ENCODE measurements around the gene NMU. TPM values are rescaled to one million over a fixed set of nuclear protein-coding genes. Genes with fewer than 3 reads are reported as not detected.
A peak's percentile ranks its signal among the peaks of the same experiment; 100 is the strongest.

Gene NMU
- total RNA-seq, 2 experiments from 2014 or later, result 0.33 to 0.38 TPM

DNA sequence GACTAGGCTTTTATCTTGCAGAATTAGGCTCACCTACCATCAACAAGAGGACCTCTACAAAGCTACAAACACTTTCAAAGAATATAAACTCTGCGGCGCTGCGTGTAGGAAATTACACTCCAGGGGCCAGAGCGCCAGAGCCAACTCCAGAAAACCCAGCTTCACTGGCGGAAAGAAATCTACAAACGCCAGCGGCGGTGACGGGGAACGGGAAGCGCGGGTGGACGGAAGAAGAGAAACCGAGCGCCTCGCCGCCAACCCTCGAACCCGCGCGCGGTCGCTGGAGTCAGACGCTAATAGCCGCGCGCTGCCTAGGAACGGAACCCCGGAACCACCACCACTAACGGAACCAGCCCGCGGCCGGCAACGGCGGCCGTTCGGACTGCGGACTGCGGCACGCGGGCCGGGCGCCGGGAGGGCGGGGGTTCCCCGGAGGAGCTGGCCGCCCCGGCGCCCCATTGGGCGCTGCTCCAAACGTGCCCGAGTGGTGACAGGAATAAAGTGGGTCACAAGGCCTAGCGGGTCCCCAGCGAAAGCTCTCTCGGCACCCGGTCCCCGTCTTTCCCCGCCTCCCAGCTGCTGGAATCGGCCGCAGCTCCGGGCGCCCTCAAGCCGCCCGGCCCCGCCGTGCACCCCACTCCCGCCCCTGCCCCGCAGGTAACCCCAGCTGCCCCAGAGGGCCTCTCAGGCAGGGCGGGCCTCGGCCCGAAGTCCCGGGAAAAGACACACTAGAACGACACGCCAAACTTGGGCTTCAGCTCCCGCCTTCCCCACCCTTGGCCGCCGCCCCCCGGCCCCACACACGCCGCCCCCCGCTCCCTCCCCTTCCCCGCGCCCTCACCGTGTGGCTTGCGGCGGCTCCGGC lies 90.2 kb downstream of the NMU start:
- Mint-ChIP-seq H3K27me3 (peaks cover 23% of the 10 kb centered on the region), H3K9me3 (no peaks in the 10 kb centered on the region), H3K36me3 (ENCODE audit: low read depth) (no peaks in the 10 kb centered on the region), H3K4me3 (peak overlapping the region; percentile 85), H3K27ac (peak overlapping the region; percentile 71), H3K4me1 (peaks cover 47% of the 10 kb centered on the region)
- ChIA-PET CTCF (interaction anchor here (0.8 to 3.2 kb wide), 8 partner anchors 9 to 200 kb away, joined by 3 to 17 read pairs (median 4); partner anchors contain the start of genes NMU, SRD5A3 and TMEM165), POLR2A (interaction anchor here (0.9 to 1.6 kb wide), 15 partner anchors 11 to 1432 kb away, joined by 3 to 13 read pairs (median 3); partner anchors contain the start of genes NOA1, PPAT, SRD5A3 and TMEM165)
- DNase-seq, result peak; percentile 62

Other genes with a start within 250 kb of the NMU start
- 10 to 100 TPM; 68.2 to 70.1 TPM for gene TMEM165, start 240.3 kb downstream of the NMU start, total RNA-seq
- 1 to 10 TPM; 7.4 to 9.6 TPM for gene CLOCK, start 89.4 kb downstream of the NMU start, total RNA-seq
- not detected for gene PDCL2, start 44.1 kb downstream of the NMU start, total RNA-seq
- gene EXOC1L, start 183.5 kb upstream of the NMU start, total RNA-seq, result not detected
- gene EXOC1, start 217.3 kb upstream of the NMU start, total RNA-seq, result 10 to 100 TPM; 34.5 to 37.2 TPM

Measured in activated CD4-positive, alpha-beta memory T cell treated with anti-CD3 and anti-CD28 coated beads, Interleukin-2, amount 10 ng/mL, durations not matched to agents 7 days and 5 days (primary cell).